EH (cell line): ENCODE data around the gene EFS.
"Not testable (repeated sequence)": the region's sequence is repeated elsewhere in the genome, so short reads cannot be mapped to it uniquely, and the experiment has no call there.

Experiments
- DNase-seq: peaks from one replicate; pipeline ENCODE4 v3.0.0-alpha.2; 2015; ENCODE audit warnings: low read depth

EFS gene

GRCh38 chr14:23399591-23399990 is 34.6 kb upstream of the EFS start:
- no peak for DNase-seq

GRCh38 chr14:23399136-23399535 is 34.2 kb upstream of the EFS start:
- no peak for DNase-seq

GRCh38 chr14:23398348-23398747 is 33.4 kb upstream of the EFS start:
- DNase-seq = no peak

GRCh38 chr14:23396781-23397407 is 31.9 kb upstream of the EFS start:
- no peak for DNase-seq

GRCh38 chr14:23396126-23396525 is 31.2 kb upstream of the EFS start:
- no peak for DNase-seq

- DNase-seq = no peak
These were observed 27.6 kb upstream of the EFS start for GRCh38 chr14:23392613-23393012.

- not testable (repeated sequence) for DNase-seq
These were observed 24.9 kb upstream of the EFS start for GRCh38 chr14:23389871-23390270.

GRCh38 chr14:23389396-23389795 is 24.4 kb upstream of the EFS start:
- DNase-seq = no peak

GRCh38 chr14:23388996-23389395 is 24.0 kb upstream of the EFS start:
- DNase-seq = no peak

- DNase-seq = no peak
These were observed 23.2 kb upstream of the EFS start for GRCh38 chr14:23387916-23388882.

- DNase-seq = no peak
These were observed 22.0 kb upstream of the EFS start for GRCh38 chr14:23386999-23387398.

GRCh38 chr14:23386266-23386657 is 21.3 kb upstream of the EFS start:
- not testable (repeated sequence) for DNase-seq

- no peak for DNase-seq
These were observed 20.8 kb upstream of the EFS start for GRCh38 chr14:23385642-23386265.

GRCh38 chr14:23385244-23385641 is 20.3 kb upstream of the EFS start:
- no peak for DNase-seq

- DNase-seq = no peak
These were observed 19.6 kb upstream of the EFS start for GRCh38 chr14:23384364-23385080.

GRCh38 chr14:23382731-23383440 is 17.9 kb upstream of the EFS start:
- no peak for DNase-seq

- DNase-seq = no peak
These were observed 17.3 kb upstream of the EFS start for GRCh38 chr14:23382276-23382675.

GRCh38 chr14:23381871-23382270 is 16.9 kb upstream of the EFS start:
- no peak for DNase-seq

GRCh38 chr14:23380976-23381375 is 16.0 kb upstream of the EFS start:
- no peak for DNase-seq

GRCh38 chr14:23380197-23380914 is 15.4 kb upstream of the EFS start:
- no peak for DNase-seq
